ENCODE measurements around the gene PCP4. TPM values are rescaled to one million over a fixed set of nuclear protein-coding genes. Genes with fewer than 3 reads are reported as not detected.

PCP4 gene
- total RNA-seq, 1 experiment from 2014 or later: 0.77 TPM

- no peak overlapping the region for H3K23ac ChIP-seq (ENCODE audit: insufficient read length, low read depth, low read length)
- H3K4me1 ChIP-seq (ENCODE audit: insufficient read depth, low read length): no peaks in the 10 kb centered on the region
- H3K9ac ChIP-seq (ENCODE audit: extremely low read depth, insufficient read length, low read length): no peak overlapping the region
- Mint-ChIP-seq H3K27me3 (ENCODE audit: low read depth) (peaks cover 14% of the 10 kb centered on the region), H3K4me1 (no peaks in the 10 kb centered on the region), H3K36me3 (ENCODE audit: insufficient read depth in 1 of 3, low read depth in 3 of 3) (no peaks in the 10 kb centered on the region), H3K9me3 (peaks cover 3% of the 10 kb centered on the region in 2 experiments; a peak in 2 of 5 replicates), H3K27ac (no peak overlapping the region), H3K4me3 (no peak overlapping the region)
- no peak overlapping the region for H4K91ac ChIP-seq (ENCODE audit: insufficient read length, low read depth, low read length)
- DNase-seq: no peak
- no peak overlapping the region for H3K18ac ChIP-seq (ENCODE audit: insufficient read length, low read depth, low read length)
- no peak overlapping the region for H2BK20ac ChIP-seq (ENCODE audit: low read depth, low read length, poor library complexity, severe bottlenecking)
- H3K23me2 ChIP-seq (ENCODE audit: insufficient read length, low read depth, low read length, poor library complexity, severe bottlenecking): no peaks in the 10 kb centered on the region
- no peak overlapping the region for H4K8ac ChIP-seq (replicated peaks; ENCODE audit: insufficient read length, low read depth, low read length)
- no peak overlapping the region for H2BK12ac ChIP-seq (ENCODE audit: insufficient read length, low read depth, low read length)
- no peak for TF ChIP-seq CTCF (conservative IDR thresholded peaks at IDR 0.05)
- no peak overlapping the region for H2AK5ac ChIP-seq (ENCODE audit: insufficient read length, low read length)
- WGBS (ENCODE audit: extremely low coverage, insufficient read length, low lambda C conversion rate): no CpG with 5 or more reads among the region's 5 CpGs
- no peak overlapping the region for H3K56ac ChIP-seq (ENCODE audit: insufficient read length, low read depth, low read length)
- H3T11ph ChIP-seq (ENCODE audit: low read length): no peak overlapping the region
- H3K27ac ChIP-seq (ENCODE audit: insufficient read length, low read depth, low read length): no peak overlapping the region
- no peak overlapping the region for H2AFZ ChIP-seq (ENCODE audit: low read length)
- H2BK15ac ChIP-seq (ENCODE audit: low read depth, low read length): no peak overlapping the region
- H3K4ac ChIP-seq (ENCODE audit: low read depth, low read length): no peak overlapping the region
- H4K5ac ChIP-seq (ENCODE audit: insufficient read length, low read depth, low read length): no peak overlapping the region
- H2BK5ac ChIP-seq (ENCODE audit: insufficient read length, low read length): no peak overlapping the region
- no peaks in the 10 kb centered on the region for H3K9me3 ChIP-seq (ENCODE audit: control insufficient read depth, low read depth, low read length)
- H3K79me2 ChIP-seq (ENCODE audit: insufficient read depth, low read length): no peaks in the 10 kb centered on the region
- H3K27me3 ChIP-seq (ENCODE audit: insufficient read depth, low read length): no peaks in the 10 kb centered on the region
- H4K20me1 ChIP-seq (ENCODE audit: control insufficient read depth, insufficient read depth, insufficient read length): no peaks in the 10 kb centered on the region
- no peaks in the 10 kb centered on the region for H3K79me1 ChIP-seq (ENCODE audit: insufficient read depth, low read depth, low read length, poor library complexity, severe bottlenecking)
- H2BK120ac ChIP-seq (ENCODE audit: low read depth, low read length, poor library complexity, severe bottlenecking): no peak overlapping the region
- H3K14ac ChIP-seq (ENCODE audit: insufficient read depth, low read length): no peak overlapping the region
- no peak overlapping the region for H3K4me2 ChIP-seq (ENCODE audit: insufficient read depth, insufficient read length, low read length)
These were observed 68.5 kb downstream of the PCP4 start for GRCh38 chr21:39935716-39936115.

Measured in H9 (cell line).